ENCODE data around the gene MYO5A.

- TF ChIP-seq CTCF (IDR thresholded peaks at IDR 0.05; ENCODE audit: low read depth, low read length) = no peak
- TF ChIP-seq MAX (IDR thresholded peaks at IDR 0.05; ENCODE audit: low read depth, low read length) = no peak
Measured at GRCh38 chr15:52496776-52497470, 31.8 kb downstream of the MYO5A start.

Data from NB4 (cell line).